DOHH2 (cell line): ENCODE measurements around the gene CCK.

ENCODE experiments used
- EZH2phosphoT487 ChIP-seq: fragments of 200-600 bp; sonication (generic); IDR thresholded peaks from 2 replicates; pipeline ENCODE4 v1.6.1; 2017; ENCODE audit warnings: borderline replicate concordance, mild to moderate bottlenecking, antibody characterized with exemption, low read length, moderate library complexity, mixed read lengths
- TF ChIP-seq, protein P1 (sequence below): fragments of 200-600 bp; sonication (generic); IDR thresholded peaks from one replicate; pipeline ENCODE4 v1.5.1; 2014; ENCODE audit warnings: antibody characterized with exemption, mild to moderate bottlenecking, low read depth, low read length; ENCODE audit not compliant: poor library complexity, severe bottlenecking

DNA sequence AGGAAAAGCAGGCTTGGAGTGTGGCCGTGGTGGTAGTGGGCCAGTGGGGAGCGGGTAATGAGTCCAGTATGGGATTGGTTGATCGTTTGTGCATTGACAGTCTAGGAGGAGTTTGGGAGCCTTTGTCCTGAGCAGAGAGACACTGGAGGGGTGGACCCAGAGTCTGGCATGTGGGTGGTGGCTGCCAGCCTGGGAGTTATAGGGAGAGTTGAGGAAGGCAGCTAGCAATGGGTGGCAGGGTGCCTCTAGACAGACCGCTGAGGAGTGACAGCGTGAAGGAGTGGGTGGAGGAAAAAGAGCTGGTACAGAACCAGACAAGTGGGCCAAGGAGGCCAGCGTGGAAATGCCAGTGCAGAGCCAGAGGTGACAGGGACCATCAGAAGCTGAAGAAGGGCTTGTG lies 1.9 kb upstream of the CCK start:
- TF ChIP-seq, protein P1, sequence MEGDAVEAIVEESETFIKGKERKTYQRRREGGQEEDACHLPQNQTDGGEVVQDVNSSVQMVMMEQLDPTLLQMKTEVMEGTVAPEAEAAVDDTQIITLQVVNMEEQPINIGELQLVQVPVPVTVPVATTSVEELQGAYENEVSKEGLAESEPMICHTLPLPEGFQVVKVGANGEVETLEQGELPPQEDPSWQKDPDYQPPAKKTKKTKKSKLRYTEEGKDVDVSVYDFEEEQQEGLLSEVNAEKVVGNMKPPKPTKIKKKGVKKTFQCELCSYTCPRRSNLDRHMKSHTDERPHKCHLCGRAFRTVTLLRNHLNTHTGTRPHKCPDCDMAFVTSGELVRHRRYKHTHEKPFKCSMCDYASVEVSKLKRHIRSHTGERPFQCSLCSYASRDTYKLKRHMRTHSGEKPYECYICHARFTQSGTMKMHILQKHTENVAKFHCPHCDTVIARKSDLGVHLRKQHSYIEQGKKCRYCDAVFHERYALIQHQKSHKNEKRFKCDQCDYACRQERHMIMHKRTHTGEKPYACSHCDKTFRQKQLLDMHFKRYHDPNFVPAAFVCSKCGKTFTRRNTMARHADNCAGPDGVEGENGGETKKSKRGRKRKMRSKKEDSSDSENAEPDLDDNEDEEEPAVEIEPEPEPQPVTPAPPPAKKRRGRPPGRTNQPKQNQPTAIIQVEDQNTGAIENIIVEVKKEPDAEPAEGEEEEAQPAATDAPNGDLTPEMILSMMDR = no peak
- no peak for TF ChIP-seq EZH2phosphoT487
